ENCODE measurements around the gene TTC16. TPM values are rescaled to one million over a fixed set of nuclear protein-coding genes. Genes with fewer than 3 reads are reported as not detected.

TTC16 gene
- polyA plus RNA-seq, 1 donor from 2014 or later, result 0.11 TPM

GRCh38 chr9:127707766-127708165, 8.1 kb upstream of the TTC16 start:
- no peak overlapping the region for H3K4me2 ChIP-seq (ENCODE audit: low read length)
- H3K4me3 ChIP-seq (ENCODE audit: low read length), result no peak overlapping the region
- no peak overlapping the region for H3K9ac ChIP-seq (ENCODE audit: low read length)
- H3F3A ChIP-seq (ENCODE audit: insufficient read depth, low read length, poor library complexity, severe bottlenecking), result no peaks in the 10 kb centered on the region
- no peak overlapping the region for H2AFZ ChIP-seq (ENCODE audit: low read depth, low read length)
- TF ChIP-seq POLR2AphosphoS5 (IDR thresholded peaks at IDR 0.05) (no peak), SMC3 (conservative IDR thresholded peaks at IDR 0.05; ENCODE audit: poor library complexity) (no peak), REST (IDR thresholded peaks at IDR 0.05; ENCODE audit: borderline replicate concordance) (no peak), EP300 (conservative IDR thresholded peaks at IDR 0.05; ENCODE audit: poor library complexity, severe bottlenecking) (no peak), MXI1 (conservative IDR thresholded peaks at IDR 0.05; ENCODE audit: poor library complexity, severe bottlenecking) (no peak), TAF1 (IDR thresholded peaks at IDR 0.05; ENCODE audit: low read depth) (no peak)
- no peaks in the 10 kb centered on the region for H3K9me3 ChIP-seq (ENCODE audit: low read length)
- no peaks in the 10 kb centered on the region for H3K27me3 ChIP-seq (ENCODE audit: insufficient read depth, low read depth, low read length)
- H3K79me2 ChIP-seq (replicated peaks; ENCODE audit: insufficient read depth, low read length), result no peaks in the 10 kb centered on the region
- no peaks in the 10 kb centered on the region for H3K9me2 ChIP-seq (ENCODE audit: insufficient read depth, low read length)
- no peaks in the 10 kb centered on the region for H3K36me3 ChIP-seq (ENCODE audit: insufficient read depth, low read length)
- no peaks in the 10 kb centered on the region for H4K20me1 ChIP-seq (ENCODE audit: insufficient read depth)
- H3K27ac ChIP-seq (ENCODE audit: low read length), result no peak overlapping the region

- TF ChIP-seq EZH2 (IDR thresholded peaks at IDR 0.05; ENCODE audit: borderline replicate concordance, insufficient read depth, low read length, poor library complexity, severe bottlenecking) (no peak), EP300 (conservative IDR thresholded peaks at IDR 0.05; ENCODE audit: poor library complexity, severe bottlenecking) (no peak), MXI1 (conservative IDR thresholded peaks at IDR 0.05; ENCODE audit: poor library complexity, severe bottlenecking) (no peak), CTCF (IDR thresholded peaks at IDR 0.05; ENCODE audit: poor library complexity, severe bottlenecking) (no peak)
- no peak overlapping the region for H3K4me2 ChIP-seq (ENCODE audit: low read length)
- H3K79me2 ChIP-seq (replicated peaks; ENCODE audit: insufficient read depth, low read length), result no peaks in the 10 kb centered on the region
- H3K4me3 ChIP-seq (ENCODE audit: low read length), result no peak overlapping the region
- H2AFZ ChIP-seq (ENCODE audit: low read depth, low read length), result no peak overlapping the region
- no peaks in the 10 kb centered on the region for H3K27me3 ChIP-seq (ENCODE audit: insufficient read depth, low read depth, low read length)
- no peak overlapping the region for H3K9ac ChIP-seq (ENCODE audit: low read length)
- H4K20me1 ChIP-seq (ENCODE audit: insufficient read depth), result no peaks in the 10 kb centered on the region
- H3K27ac ChIP-seq (ENCODE audit: low read length), result no peak overlapping the region
- H3K36me3 ChIP-seq (ENCODE audit: insufficient read depth, low read length), result no peaks in the 10 kb centered on the region
- H3F3A ChIP-seq (ENCODE audit: insufficient read depth, low read length, poor library complexity, severe bottlenecking), result no peaks in the 10 kb centered on the region
- no peaks in the 10 kb centered on the region for H3K9me2 ChIP-seq (ENCODE audit: insufficient read depth, low read length)
- H3K9me3 ChIP-seq (ENCODE audit: low read length), result no peaks in the 10 kb centered on the region
These were observed 6.8 kb upstream of the TTC16 start for GRCh38 chr9:127708952-127709587.

Data from neural cell (in vitro differentiated cells).